Activated CD4-positive, alpha-beta T cell treated with anti-CD3 and anti-CD28 coated beads, Interleukin-2, amount 10 ng/mL, durations not matched to agents 24 days and 14 days (primary cell): Measurements from ENCODE around the gene UQCRC1. TPM values are rescaled to one million over a fixed set of nuclear protein-coding genes. Genes with fewer than 3 reads are reported as not detected.
"Not testable (repeated sequence)": the region's sequence is repeated elsewhere in the genome, so short reads cannot be mapped to it uniquely, and the experiment has no call there.

ENCODE experiments used
- DNase-seq: peaks from one replicate; pipeline ENCODE4 v3.0.0; 2022
- H3K27ac Mint-ChIP-seq: one replicate; pipeline ENCODE4 v1.8.0; 2022; ENCODE audit warnings: mild to moderate bottlenecking, mixed read lengths
- H3K27me3 Mint-ChIP-seq: one replicate; pipeline ENCODE4 v1.8.0; 2022; ENCODE audit warnings: mixed read lengths
- H3K36me3 Mint-ChIP-seq: one replicate; pipeline ENCODE4 v1.8.0; 2022; ENCODE audit warnings: low read depth, mild to moderate bottlenecking, mixed read lengths
- H3K4me1 Mint-ChIP-seq: one replicate; pipeline ENCODE4 v1.8.0; 2021; ENCODE audit warnings: mixed read lengths
- H3K4me3 Mint-ChIP-seq: one replicate; pipeline ENCODE4 v1.8.0; 2022; ENCODE audit warnings: mild to moderate bottlenecking, moderate library complexity, mixed read lengths
- H3K9me3 Mint-ChIP-seq: one replicate; pipeline ENCODE4 v1.8.0; 2021; ENCODE audit warnings: mixed read lengths
- intact Hi-C: fragments of 100-400 bp; cut with micrococcal nuclease; formaldehyde crosslinking; loops from one replicate; pipeline ENCODE4 v1.15.1; 2023
- total RNA-seq: library from RNA; stranded (reverse); gene quantifications from 2 replicates; pipeline ENCODE4 v1.2.3, GENCODE V29; 2022

Gene UQCRC1
- total RNA-seq, 1 donor from 2014 or later: 235 TPM

DNA sequence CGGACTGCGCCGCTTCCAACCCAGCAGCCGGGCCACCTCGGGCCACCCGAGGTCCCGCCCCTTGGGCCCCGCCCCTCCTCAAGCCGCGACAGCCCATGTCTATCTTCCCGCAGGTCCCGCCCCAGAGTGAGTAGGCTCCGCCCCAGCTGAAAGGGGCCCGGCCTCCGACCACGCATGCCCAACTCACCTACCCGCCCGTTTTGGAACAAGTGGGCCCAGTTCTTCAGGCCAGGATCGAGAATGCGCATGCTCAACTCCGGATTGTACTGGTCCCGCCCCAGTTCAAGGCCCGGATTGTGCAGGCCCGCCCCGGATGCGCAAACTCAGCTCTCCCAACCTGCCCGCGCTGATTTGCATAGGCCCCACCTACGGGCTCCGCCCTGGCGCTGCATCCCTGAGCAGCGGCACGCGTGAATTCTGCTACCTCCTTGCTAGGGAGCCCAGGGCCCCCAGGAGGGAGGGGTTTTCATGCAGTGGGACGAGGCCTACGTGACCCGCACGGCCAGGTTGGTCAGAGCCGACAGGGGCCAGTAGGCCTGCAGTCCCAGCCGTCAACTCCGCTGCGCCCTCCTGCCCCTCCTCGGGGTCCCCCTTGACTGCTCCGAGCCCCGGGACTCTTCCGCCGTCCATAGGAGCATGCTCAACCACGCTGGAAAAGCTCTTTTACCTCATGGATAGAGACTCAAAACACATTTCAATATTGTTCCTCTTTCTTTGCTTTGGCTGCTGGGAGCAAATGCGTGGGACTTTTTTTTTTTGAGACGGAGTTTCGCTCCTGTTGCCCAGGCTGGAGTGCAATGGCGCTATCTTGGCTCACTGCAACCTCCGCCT is 52.4 kb downstream of the UQCRC1 start, which contains the start of gene PFKFB4:
Gene PFKFB4 (minus strand): TSS at position 8 of the 831 bp plus-strand sequence. CDS start 26 bp downstream, outside the sequence.
- Mint-ChIP-seq H3K9me3 (no peaks in the 10 kb centered on the region), H3K36me3 (peaks cover 18% of the 10 kb centered on the region), H3K4me1 (peaks cover 48% of the 10 kb centered on the region), H3K27me3 (no peaks in the 10 kb centered on the region), H3K4me3 (peak within 1 kb of the TSS; percentile 93), H3K27ac (peak within 1 kb of the TSS; percentile 97)
- peak; percentile 100 for DNase-seq
- intact Hi-C loops: loop anchor here (1.0 to 5.0 kb wide), 8 partner anchors 50 to 369 kb away; partner anchors contain the start of genes CCDC51, CDC25A, NME6 and TMA7

GRCh38 chr3:48555949-48556795 is 53.3 kb downstream of the UQCRC1 start:
- DNase-seq: peak; percentile 70
- Mint-ChIP-seq H3K4me3 (peak overlapping the region; percentile 93), H3K27me3 (no peaks in the 10 kb centered on the region), H3K9me3 (no peaks in the 10 kb centered on the region), H3K36me3 (peaks cover 18% of the 10 kb centered on the region), H3K4me1 (peaks cover 46% of the 10 kb centered on the region), H3K27ac (peak overlapping the region; percentile 97)
- intact Hi-C loops: loop anchor here (2.0 to 5.0 kb wide), 4 partner anchors 49 to 287 kb away; partner anchors contain the start of genes CCDC51 and TMA7

GRCh38 chr3:48555231-48555948 is 54.1 kb downstream of the UQCRC1 start:
- no peaks in the 10 kb centered on the region for H3K27me3 Mint-ChIP-seq
- no peak for DNase-seq
- peaks cover 51% of the 10 kb centered on the region for H3K4me1 Mint-ChIP-seq
- H3K4me3 Mint-ChIP-seq: peak overlapping the region; percentile 93
- no peaks in the 10 kb centered on the region for H3K9me3 Mint-ChIP-seq
- intact Hi-C loops: loop anchor here (5.0 kb wide), 1 partner anchor 48 kb away; no protein-coding TSS in a partner anchor
- H3K36me3 Mint-ChIP-seq: peaks cover 24% of the 10 kb centered on the region
- peak overlapping the region; percentile 63 for H3K27ac Mint-ChIP-seq

DNA sequence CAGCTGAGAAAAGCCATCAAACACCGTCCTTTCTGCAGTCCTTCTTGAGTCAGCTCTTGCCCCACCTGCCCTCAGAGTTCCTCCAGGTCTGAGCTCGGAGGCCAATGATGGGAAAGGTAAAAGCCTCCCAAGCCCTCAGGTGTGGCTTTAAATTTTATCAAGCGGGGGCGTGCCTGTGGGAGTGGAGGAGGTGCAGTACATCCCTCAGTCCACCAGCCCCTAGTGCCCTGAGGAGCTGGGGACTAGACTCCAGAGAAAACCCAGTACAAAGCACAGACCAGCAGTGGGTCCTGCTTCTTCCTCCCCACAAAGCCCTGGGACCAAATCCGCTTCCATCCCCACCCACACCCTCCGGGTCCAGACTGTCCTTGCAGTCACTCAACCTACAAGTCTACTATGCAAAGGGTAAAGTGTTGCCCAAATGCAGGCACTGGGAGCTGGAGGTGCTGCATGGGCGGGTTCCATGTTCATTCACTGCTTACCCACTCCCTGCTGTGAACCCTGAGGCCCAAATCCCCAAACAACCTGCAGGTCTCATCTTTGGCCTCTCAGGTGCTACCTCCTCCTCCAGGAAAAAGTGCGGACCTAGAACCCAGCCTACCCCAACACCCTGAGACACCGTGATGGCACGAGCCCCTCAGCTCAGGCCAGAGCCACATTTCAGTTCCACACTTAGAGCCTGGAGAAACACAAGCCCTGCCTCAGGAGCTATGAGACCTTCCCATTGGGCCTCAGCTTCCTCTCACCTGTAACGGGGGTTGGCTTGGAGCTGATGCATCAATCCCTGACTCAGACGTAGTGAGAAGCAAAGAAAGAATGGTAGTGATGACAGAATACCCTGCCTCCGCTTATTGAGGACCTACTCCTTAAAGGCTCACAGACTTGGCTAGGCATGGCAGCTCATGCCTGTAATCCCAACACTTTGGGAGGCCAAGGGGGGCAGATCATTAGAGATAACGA is 55.3 kb downstream of the UQCRC1 start:
- no peaks in the 10 kb centered on the region for H3K9me3 Mint-ChIP-seq
- DNase-seq: no peak
- H3K4me1 Mint-ChIP-seq: peaks cover 48% of the 10 kb centered on the region
- peaks cover 28% of the 10 kb centered on the region for H3K36me3 Mint-ChIP-seq
- intact Hi-C loops: no loop called here
- H3K27ac Mint-ChIP-seq: no peak overlapping the region
- H3K27me3 Mint-ChIP-seq: no peaks in the 10 kb centered on the region
- H3K4me3 Mint-ChIP-seq: peak overlapping the region; percentile 93

GRCh38 chr3:48553361-48553760 is 56.1 kb downstream of the UQCRC1 start:
- intact Hi-C loops: no loop called here
- peaks cover 32% of the 10 kb centered on the region for H3K36me3 Mint-ChIP-seq
- no peak overlapping the region for H3K27ac Mint-ChIP-seq
- no peak for DNase-seq
- H3K27me3 Mint-ChIP-seq: no peaks in the 10 kb centered on the region
- H3K9me3 Mint-ChIP-seq: no peaks in the 10 kb centered on the region
- peak overlapping the region; percentile 15 for H3K4me3 Mint-ChIP-seq
- peaks cover 45% of the 10 kb centered on the region for H3K4me1 Mint-ChIP-seq

DNA sequence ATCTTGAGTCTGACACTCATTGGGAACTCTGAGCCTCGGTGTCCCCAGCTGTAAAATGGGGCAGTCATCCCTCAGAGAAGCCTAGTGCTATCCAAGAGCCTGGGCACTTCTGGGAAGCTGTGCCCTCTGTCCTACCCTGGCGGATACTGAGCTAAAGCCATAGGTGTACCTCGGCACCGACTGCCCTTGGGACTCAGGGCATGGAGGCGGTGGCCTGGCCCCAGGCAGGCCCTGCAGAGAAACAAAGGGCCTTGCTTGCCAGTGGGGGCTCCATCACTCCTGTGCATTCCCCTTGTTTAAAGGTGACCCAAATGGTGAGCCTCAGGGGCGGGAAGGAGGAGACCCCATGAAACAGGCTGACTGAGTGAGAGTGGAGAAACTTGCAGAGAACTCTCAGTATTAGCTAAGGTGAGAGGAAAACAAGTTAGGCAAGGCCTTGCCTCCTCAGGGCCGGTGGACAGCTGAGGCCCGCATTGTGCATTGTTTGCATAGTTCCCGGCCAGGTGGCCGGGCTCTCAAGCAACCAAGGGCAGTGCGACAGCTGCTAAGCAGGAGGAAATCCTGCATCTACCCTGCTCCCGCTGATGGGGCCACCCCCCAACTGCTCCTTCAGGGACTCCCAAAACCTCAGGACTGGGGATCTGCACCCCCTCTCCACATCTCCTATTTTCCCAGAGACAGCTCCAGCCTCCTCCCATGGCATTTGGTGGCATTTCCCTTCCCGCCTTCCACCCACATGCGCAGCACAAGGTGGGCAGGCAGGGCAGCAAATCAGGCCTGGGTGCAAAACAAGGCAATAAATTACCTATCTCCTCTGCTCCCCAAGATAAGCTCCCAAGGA is 57.1 kb downstream of the UQCRC1 start:
- no peak overlapping the region for H3K4me3 Mint-ChIP-seq
- DNase-seq: no peak
- peaks cover 39% of the 10 kb centered on the region for H3K36me3 Mint-ChIP-seq
- no peaks in the 10 kb centered on the region for H3K27me3 Mint-ChIP-seq
- no peak overlapping the region for H3K27ac Mint-ChIP-seq
- intact Hi-C loops: no loop called here
- no peaks in the 10 kb centered on the region for H3K9me3 Mint-ChIP-seq
- H3K4me1 Mint-ChIP-seq: peaks cover 42% of the 10 kb centered on the region

DNA sequence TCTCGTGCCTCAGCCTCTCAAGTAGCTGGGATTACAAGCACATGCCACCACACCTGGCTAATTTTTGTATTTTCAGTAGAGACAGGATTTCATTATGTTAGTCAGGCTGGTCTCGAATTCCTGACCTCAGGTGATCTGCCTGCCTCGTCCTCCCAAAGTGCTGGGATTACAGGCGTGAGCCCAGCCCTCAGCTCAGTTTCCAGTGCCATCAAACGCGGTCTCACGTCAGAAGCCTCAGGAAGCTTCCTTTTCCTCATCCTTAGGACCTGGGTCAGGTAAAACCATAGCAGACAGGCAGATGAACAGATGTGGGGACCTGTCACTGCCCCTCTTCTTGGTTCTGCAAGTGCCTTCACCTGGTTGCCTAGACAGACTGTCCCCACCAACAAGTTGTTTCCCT is 57.8 kb downstream of the UQCRC1 start:
- Mint-ChIP-seq H3K4me1 (peaks cover 42% of the 10 kb centered on the region), H3K36me3 (peaks cover 46% of the 10 kb centered on the region)
- H3K9me3 Mint-ChIP-seq, H3K4me3 Mint-ChIP-seq, DNase-seq, H3K27me3 Mint-ChIP-seq, intact Hi-C loops, H3K27ac Mint-ChIP-seq: not testable (repeated sequence)

Other genes with a start within 250 kb of the UQCRC1 start
- gene FBXW12, start 237.4 kb downstream of the UQCRC1 start, total RNA-seq: 0.14 and 0.28 TPM in 2 replicates
- 5.7 and 6.5 TPM in 2 replicates for gene PLXNB1, start 179.6 kb downstream of the UQCRC1 start, total RNA-seq
- gene CCDC51, start 169.5 kb downstream of the UQCRC1 start, total RNA-seq: 24.4 and 25.9 TPM in 2 replicates
- 272 and 275 TPM in 2 replicates for gene TMA7, start 169.4 kb downstream of the UQCRC1 start, total RNA-seq
- 18.3 and 20.0 TPM in 2 replicates for gene ATRIP, start 162.9 kb downstream of the UQCRC1 start, total RNA-seq
- 79.1 and 84.9 TPM in 2 replicates for gene SHISA5, start 105.5 kb downstream of the UQCRC1 start, total RNA-seq
- 38.2 and 44.0 TPM in 2 replicates for gene PFKFB4, start 52.8 kb downstream of the UQCRC1 start, total RNA-seq
- not detected in 2 replicates for gene UCN2, start 45.9 kb downstream of the UQCRC1 start, total RNA-seq
- gene COL7A1, start 14.3 kb downstream of the UQCRC1 start, total RNA-seq: 0.56 and 0.62 TPM in 2 replicates
- 0.64 and 0.89 TPM in 2 replicates for gene TMEM89, start 12.1 kb upstream of the UQCRC1 start, total RNA-seq
- 57.2 and 58.2 TPM in 2 replicates for gene SLC26A6, start 25.8 kb upstream of the UQCRC1 start, total RNA-seq
- 14.5 and 15.2 TPM in 2 replicates for gene CELSR3, start 53.2 kb upstream of the UQCRC1 start, total RNA-seq
- gene NCKIPSD, start 76.3 kb upstream of the UQCRC1 start, total RNA-seq: 53.1 and 54.1 TPM in 2 replicates
- 57.9 and 58.4 TPM in 2 replicates for gene IP6K2, start 107.6 kb upstream of the UQCRC1 start, total RNA-seq
- 31.9 and 39.4 TPM in 2 replicates for gene PRKAR2A, start 238.2 kb upstream of the UQCRC1 start, total RNA-seq